ENCODE measurements around the gene INPP1.
A peak's percentile ranks its signal among the peaks of the same experiment; 100 is the strongest.
"Not testable (repeated sequence)": the region's sequence is repeated elsewhere in the genome, so short reads cannot be mapped to it uniquely, and the experiment has no call there.

Gene INPP1, protein sequence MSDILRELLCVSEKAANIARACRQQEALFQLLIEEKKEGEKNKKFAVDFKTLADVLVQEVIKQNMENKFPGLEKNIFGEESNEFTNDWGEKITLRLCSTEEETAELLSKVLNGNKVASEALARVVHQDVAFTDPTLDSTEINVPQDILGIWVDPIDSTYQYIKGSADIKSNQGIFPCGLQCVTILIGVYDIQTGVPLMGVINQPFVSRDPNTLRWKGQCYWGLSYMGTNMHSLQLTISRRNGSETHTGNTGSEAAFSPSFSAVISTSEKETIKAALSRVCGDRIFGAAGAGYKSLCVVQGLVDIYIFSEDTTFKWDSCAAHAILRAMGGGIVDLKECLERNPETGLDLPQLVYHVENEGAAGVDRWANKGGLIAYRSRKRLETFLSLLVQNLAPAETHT

GRCh38 chr2:190343536-190344275 is at the start of gene INPP1:
Gene INPP1, plus strand, starts transcription at chr2:190343589. Its CDS starts 16,514 bp downstream, at chr2:190360103.
- no peak for TF ChIP-seq POU6F1 (CRISPR knock-in tag; IDR thresholded peaks at IDR 0.05; ENCODE audit: borderline replicate concordance, low read depth)
- no peak for TF ChIP-seq ZFP30 (CRISPR knock-in tag; IDR thresholded peaks at IDR 0.05)
- TF ChIP-seq ZNF8 (CRISPR knock-in tag; IDR thresholded peaks at IDR 0.05): no peak
- 0 out of 2 replicates have a peak, but pooled peaks have one; percentile 13 for TF ChIP-seq ZFP3 (CRISPR knock-in tag; IDR thresholded peaks at IDR 0.05)
- TF ChIP-seq TSHZ2 (CRISPR knock-in tag; IDR thresholded peaks at IDR 0.05): no peak
- no peak for TF ChIP-seq GLIS3 (CRISPR knock-in tag; IDR thresholded peaks at IDR 0.05)
- TF ChIP-seq ZNF565 (CRISPR knock-in tag; conservative IDR thresholded peaks at IDR 0.05; ENCODE audit: low read depth): no peak

GRCh38 chr2:190297880-190298279 is 45.5 kb upstream of the INPP1 start:
- not testable (repeated sequence) for ATAC-seq

More at GRCh38 chr2:190343536-190344275, at the start of gene INPP1:
- peak; percentile 84 for ATAC-seq

DNA sequence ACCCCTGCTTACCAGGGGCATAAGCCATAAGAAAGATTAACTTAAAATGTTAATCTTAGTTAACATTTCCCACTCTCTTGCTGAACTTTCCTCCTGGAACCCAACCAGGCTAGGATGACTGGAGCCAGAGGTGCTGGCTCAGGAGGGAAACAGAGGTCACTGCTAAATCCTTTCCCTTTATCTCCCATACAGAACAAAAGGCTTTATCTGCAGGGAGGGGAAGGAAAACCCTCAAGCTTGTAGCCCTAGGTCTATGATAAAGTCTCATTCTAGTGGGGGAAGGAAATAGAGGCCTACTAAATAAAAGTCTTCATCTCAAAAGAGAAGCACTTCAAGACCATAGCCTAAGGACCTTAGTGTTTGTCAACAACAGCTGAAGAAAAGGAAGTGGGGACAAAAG is 42.4 kb upstream of the INPP1 start:
- ATAC-seq: no peak
- TF ChIP-seq OSR1 (CRISPR knock-in tag; IDR thresholded peaks at IDR 0.05): no peak
- TF ChIP-seq ESRRG (CRISPR knock-in tag; IDR thresholded peaks at IDR 0.05): no peak
- no peak for TF ChIP-seq TOX (CRISPR knock-in tag; IDR thresholded peaks at IDR 0.05; ENCODE audit: borderline replicate concordance)
- no peak for TF ChIP-seq RARB (CRISPR knock-in tag; IDR thresholded peaks at IDR 0.05)
- TF ChIP-seq CSRNP3 (CRISPR knock-in tag; IDR thresholded peaks at IDR 0.05): no peak
- no peak for TF ChIP-seq POU6F1 (CRISPR knock-in tag; IDR thresholded peaks at IDR 0.05; ENCODE audit: borderline replicate concordance, low read depth)
- TF ChIP-seq ZC3H10 (CRISPR knock-in tag; IDR thresholded peaks at IDR 0.05): no peak
- TF ChIP-seq PATZ1 (CRISPR knock-in tag; IDR thresholded peaks at IDR 0.05; ENCODE audit: borderline replicate concordance): no peak
- no peak for TF ChIP-seq SNAI2 (CRISPR knock-in tag; IDR thresholded peaks at IDR 0.05)
- no peak for TF ChIP-seq ARNTL (CRISPR knock-in tag; IDR thresholded peaks at IDR 0.05; ENCODE audit: borderline replicate concordance, low read depth)
- no peak for TF ChIP-seq ISL1 (CRISPR knock-in tag; IDR thresholded peaks at IDR 0.05)
- no peak for TF ChIP-seq ZNF565 (CRISPR knock-in tag; conservative IDR thresholded peaks at IDR 0.05; ENCODE audit: low read depth)
- no peak for TF ChIP-seq ZFP30 (CRISPR knock-in tag; IDR thresholded peaks at IDR 0.05)
- no peak for TF ChIP-seq TCF4 (CRISPR knock-in tag; IDR thresholded peaks at IDR 0.05; ENCODE audit: borderline replicate concordance)
- no peak for TF ChIP-seq ZNF8 (CRISPR knock-in tag; IDR thresholded peaks at IDR 0.05)
